GM19467 (cell line): Measurements from ENCODE around the gene DIS3L2.
"Not testable (repeated sequence)": the region's sequence is repeated elsewhere in the genome, so short reads cannot be mapped to it uniquely, and the experiment has no call there.

Experiments
- ATAC-seq: cut with Tn5 transposase; IDR thresholded peaks from one replicate; pipeline ENCODE4 v1.9.1; 2021; ENCODE audit warnings: mild to moderate bottlenecking, moderate library complexity; ENCODE audit not compliant: unreplicated experiment

Gene DIS3L2

GRCh38 chr2:232328516-232329460 is 367.3 kb downstream of the DIS3L2 start:
- ATAC-seq = no peak

- ATAC-seq = no peak
These were observed 368.2 kb downstream of the DIS3L2 start for GRCh38 chr2:232329716-232330067.

GRCh38 chr2:232330068-232330999 is 368.8 kb downstream of the DIS3L2 start:
- ATAC-seq = no peak

- not testable (repeated sequence) for ATAC-seq
These were observed 369.5 kb downstream of the DIS3L2 start for GRCh38 chr2:232331061-232331460.

GRCh38 chr2:232331641-232332040 is 370.1 kb downstream of the DIS3L2 start:
- not testable (repeated sequence) for ATAC-seq

GRCh38 chr2:232332244-232332939 is 370.9 kb downstream of the DIS3L2 start:
- ATAC-seq = not testable (repeated sequence)

GRCh38 chr2:232332940-232333259 is 371.4 kb downstream of the DIS3L2 start:
- no peak for ATAC-seq

GRCh38 chr2:232333361-232334135 is 372.0 kb downstream of the DIS3L2 start:
- no peak for ATAC-seq

GRCh38 chr2:232334136-232334884 is 372.8 kb downstream of the DIS3L2 start:
- ATAC-seq = not testable (repeated sequence)

- not testable (repeated sequence) for ATAC-seq
These were observed 373.3 kb downstream of the DIS3L2 start for GRCh38 chr2:232334885-232335205.

- ATAC-seq = not testable (repeated sequence)
These were observed 373.8 kb downstream of the DIS3L2 start for GRCh38 chr2:232335206-232335858.

GRCh38 chr2:232335859-232336215 is 374.3 kb downstream of the DIS3L2 start:
- no peak for ATAC-seq

- no peak for ATAC-seq
These were observed 374.8 kb downstream of the DIS3L2 start for GRCh38 chr2:232336241-232336736.

GRCh38 chr2:232336981-232337720 is 375.6 kb downstream of the DIS3L2 start:
- no peak for ATAC-seq

GRCh38 chr2:232338094-232338758 is 376.7 kb downstream of the DIS3L2 start:
- ATAC-seq = not testable (repeated sequence)

GRCh38 chr2:232338759-232339106 is 377.2 kb downstream of the DIS3L2 start:
- ATAC-seq = no peak

- ATAC-seq = no peak
These were observed 377.9 kb downstream of the DIS3L2 start for GRCh38 chr2:232339121-232340081.
